Keratinocyte (primary cell): Measurements from ENCODE around the gene RIMS1. TPM values are rescaled to one million over a fixed set of nuclear protein-coding genes. Genes with fewer than 3 reads are reported as not detected.

Source experiments
- DNase-seq: peaks from one replicate; pipeline ENCODE4 v3.0.0-alpha.2; 2011; ENCODE audit warnings: low read depth, missing footprints, low spot score
- FAIRE-seq: peaks from 2 replicates; lab custom pipeline; 2011; peaks lifted over from hg19 to GRCh38; lab: Jason Lieb, UNC
- H2AFZ ChIP-seq: 2 replicates; pipeline ENCODE4 v1.6.0; 2012; ENCODE audit warnings: low read length, control low read depth, inconsistent platforms; ENCODE audit not compliant: control insufficient read depth
- H3K27ac ChIP-seq: 2 replicates; pipeline ENCODE4 v1.5.1; 2011; ENCODE audit warnings: low read length; ENCODE audit not compliant: control insufficient read depth, insufficient read depth
- H3K27me3 ChIP-seq: 3 replicates; pipeline ENCODE4 v1.6.0; 2011; ENCODE audit warnings: low read length; ENCODE audit not compliant: control insufficient read depth, insufficient read depth; ENCODE audit errors: extremely low read depth
- H3K36me3 ChIP-seq, 2 experiments: 2 replicates in 1 of 2; 3 replicates in 1 of 2; pipeline ENCODE4 v1.5.1; 2011; ENCODE audit warnings: low read length in 2 of 2, mild to moderate bottlenecking in 1 of 2; ENCODE audit not compliant: control insufficient read depth in 2 of 2, insufficient read depth in 2 of 2; ENCODE audit errors: extremely low read depth in 1 of 2
- H3K4me1 ChIP-seq: 3 replicates; pipeline ENCODE4 v1.5.1; 2011; ENCODE audit warnings: low read length; ENCODE audit not compliant: control insufficient read depth, insufficient read depth; ENCODE audit errors: extremely low read depth
- H3K4me2 ChIP-seq: 3 replicates; pipeline ENCODE4 v1.6.0; 2011; ENCODE audit warnings: low read depth, low read length; ENCODE audit not compliant: control insufficient read depth, insufficient read depth; ENCODE audit errors: extremely low read depth
- H3K4me3 ChIP-seq, 3 experiments: fragments of 200-600 bp in 1 of 3; sonication (generic) in 1 of 3; 2 replicates in 2 of 3; 3 replicates in 1 of 3; pipeline ENCODE4 v1.5.1; 2011 to 2016; ENCODE audit warnings: low read length in 3 of 3, mild to moderate bottlenecking in 3 of 3, control low read depth in 2 of 3, inconsistent platforms in 1 of 3, low read depth in 1 of 3, mixed read lengths in 1 of 3, mixed run types in 1 of 3, moderate library complexity in 1 of 3; ENCODE audit not compliant: control insufficient read depth in 2 of 3, insufficient read depth in 2 of 3; ENCODE audit errors: extremely low read depth in 1 of 3
- H3K79me2 ChIP-seq: 2 replicates; pipeline ENCODE4 v1.6.0; 2012; ENCODE audit warnings: low read length; ENCODE audit not compliant: control insufficient read depth, insufficient read depth
- H3K9ac ChIP-seq: 3 replicates; pipeline ENCODE4 v1.6.0; 2011; ENCODE audit warnings: low read length; ENCODE audit not compliant: control insufficient read depth, insufficient read depth; ENCODE audit errors: extremely low read depth
- H3K9me1 ChIP-seq: 3 replicates; pipeline ENCODE4 v1.6.0; 2011; ENCODE audit warnings: low read length; ENCODE audit not compliant: control insufficient read depth, insufficient read depth; ENCODE audit errors: extremely low read depth
- H3K9me3 ChIP-seq: 2 replicates; pipeline ENCODE4 v1.5.1; 2012; ENCODE audit warnings: low read depth, low read length; ENCODE audit not compliant: control insufficient read depth
- H4K20me1 ChIP-seq: 3 replicates; pipeline ENCODE4 v1.6.0; 2011; ENCODE audit warnings: low read length; ENCODE audit not compliant: control insufficient read depth, insufficient read depth; ENCODE audit errors: extremely low read depth
- CTCF ChIP-seq, 3 experiments: IDR thresholded peaks in 1 of 3; conservative IDR thresholded peaks in 1 of 3; optimal IDR thresholded peaks in 1 of 3; 2 replicates in 2 of 3; 3 replicates in 1 of 3; pipeline versions ENCODE3 to v1.5.1; 2011; ENCODE audit warnings: low read length in 3 of 3, mild to moderate bottlenecking in 3 of 3, moderate library complexity in 2 of 3, control low read depth in 1 of 3, inconsistent platforms in 1 of 3; ENCODE audit not compliant: insufficient read depth in 2 of 3; ENCODE audit errors: extremely low read depth in 1 of 3
- EZH2 ChIP-seq: IDR thresholded peaks from one replicate; pipeline ENCODE4 v1.6.1; 2012; ENCODE audit warnings: inconsistent platforms, mild to moderate bottlenecking, low read length, moderate library complexity
- dilution Hi-C: fragments of 300-500 bp; cut with MboI; formaldehyde crosslinking; loops from one replicate; pipeline ENCODE4 v1.7.0; 2020; ENCODE audit warnings: low sequenced_read_pairs; ENCODE audit not compliant: extremely low pct_ligation_motif_present
- polyA plus RNA-seq, 5 experiments: library from polyadenylated mRNA; depleted of rRNA in 3 of 5; stranded (reverse) in 3 of 5; stranded (forward) in 1 of 5; unstranded in 1 of 5; fragments of >200 nt; gene quantifications; 1 replicate in 1 of 5; 2 replicates in 3 of 5; 3 replicates in 1 of 5; pipeline versions ENCODE4 v1.2.1 to v1.2.3, GENCODE V29; 2011 to 2012; ENCODE audit warnings: missing spikeins in 2 of 5, low read depth in 1 of 5, low replicate concordance in 1 of 5

RIMS1 gene
- polyA plus RNA-seq, 1 donor (not counting 4 experiments of a cell fraction or from before 2014, with no cell fraction given), result not detected

GRCh38 chr6:72048080-72048479, 161.7 kb downstream of the RIMS1 start:
- dilution Hi-C loops, result no loop called here
- Histone ChIP-seq H4K20me1 (no peaks in the 10 kb centered on the region), H3K79me2 (no peaks in the 10 kb centered on the region), H3K27ac (no peak overlapping the region), H2AFZ (no peak overlapping the region), H3K4me2 (no peak overlapping the region), H3K9ac (no peak overlapping the region), H3K4me3 (no peak overlapping the region), H3K9me1 (no peaks in the 10 kb centered on the region), H3K9me3 (no peaks in the 10 kb centered on the region), H3K27me3 (no peaks in the 10 kb centered on the region), H3K36me3 (no peaks in the 10 kb centered on the region), H3K4me1 (no peaks in the 10 kb centered on the region)
- TF ChIP-seq CTCF (optimal IDR thresholded peaks at IDR 0.05 in 1 of 3, IDR thresholded peaks at IDR 0.05 in 1 of 3, conservative IDR thresholded peaks at IDR 0.05 in 1 of 3; ENCODE audit: extremely low read depth in 1 of 3, insufficient read depth in 2 of 3, low read length in 3 of 3) (no peak), EZH2 (no peak)
- DNase-seq (no peak), FAIRE-seq (no peak)

GRCh38 chr6:72049376-72049775, 163.0 kb downstream of the RIMS1 start:
- Histone ChIP-seq H3K27ac (no peak overlapping the region), H2AFZ (no peak overlapping the region), H4K20me1 (no peaks in the 10 kb centered on the region), H3K27me3 (no peaks in the 10 kb centered on the region), H3K79me2 (no peaks in the 10 kb centered on the region), H3K36me3 (no peaks in the 10 kb centered on the region), H3K9me1 (no peaks in the 10 kb centered on the region), H3K4me1 (no peaks in the 10 kb centered on the region), H3K4me2 (no peak overlapping the region), H3K4me3 (no peak overlapping the region), H3K9ac (no peak overlapping the region), H3K9me3 (no peaks in the 10 kb centered on the region)
- TF ChIP-seq CTCF (optimal IDR thresholded peaks at IDR 0.05 in 1 of 3, IDR thresholded peaks at IDR 0.05 in 1 of 3, conservative IDR thresholded peaks at IDR 0.05 in 1 of 3; ENCODE audit: extremely low read depth in 1 of 3, insufficient read depth in 2 of 3, low read length in 3 of 3), result no peak
- TF ChIP-seq EZH2, result no peak
- DNase-seq, result no peak
- no peak for FAIRE-seq
- dilution Hi-C loops, result no loop called here
